ENCODE data around the gene ZCCHC8. TPM values are rescaled to one million over a fixed set of nuclear protein-coding genes. Genes with fewer than 3 reads are reported as not detected.
A peak's percentile ranks its signal among the peaks of the same experiment; 100 is the strongest.

Gene ZCCHC8
- total and polyA plus RNA-seq, 2 of the 4 experiments (the other 2 are of a cell fraction), result 9.5 to 12.7 TPM

GRCh38 chr12:122528582-122528981 lies 27.9 kb upstream of the ZCCHC8 start:
- Histone ChIP-seq H3K27me3 (ENCODE audit: control insufficient read depth, insufficient read depth, low read length) (no peaks in the 10 kb centered on the region), H3K4me2 (ENCODE audit: low read depth, low read length) (no peak overlapping the region), H3K27ac (ENCODE audit: insufficient read depth, low read length) (no peak overlapping the region), H2AK9ac (replicated peaks; ENCODE audit: low read depth, low read length, poor library complexity) (no peak overlapping the region), H2BK5ac (ENCODE audit: low read depth, low read length, poor library complexity, severe bottlenecking) (no peak overlapping the region), H2BK120ac (ENCODE audit: low read depth, low read length) (no peak overlapping the region), H4K20me1 (ENCODE audit: insufficient read depth, low read length) (peaks cover 23% of the 10 kb centered on the region), H4K8ac (ENCODE audit: low read depth in 2 of 2, low read length in 2 of 2) (no peak overlapping the region), H3K9ac (ENCODE audit: low read depth, low read length) (no peak overlapping the region), H3K4ac (ENCODE audit: low read depth, low read length) (no peak overlapping the region), H3K14ac (replicated peaks; ENCODE audit: low read depth, low read length) (no peak overlapping the region), H2BK15ac (ENCODE audit: low read depth, low read length) (no peak overlapping the region), H2BK20ac (ENCODE audit: low read depth, low read length) (no peak overlapping the region), H3K9me1 (ENCODE audit: insufficient read depth, low read length) (no peaks in the 10 kb centered on the region), H4K91ac (ENCODE audit: insufficient read depth, low read depth, low read length) (no peak overlapping the region), H3K36me3 (ENCODE audit: control insufficient read depth, insufficient read depth, low read length) (no peaks in the 10 kb centered on the region; the same call in 1 of the 2 replicates), H3K18ac (ENCODE audit: low read depth, low read length) (no peak overlapping the region), H4K5ac (ENCODE audit: low read depth, low read length) (no peak overlapping the region), H3K23ac (ENCODE audit: low read depth, low read length) (no peak overlapping the region), H3K79me1 (ENCODE audit: low read depth in 1 of 2, low read length in 2 of 2) (peaks cover 25 to 34% of the 10 kb centered on the region in 2 experiments), H3K9me3 (ENCODE audit: control insufficient read depth, insufficient read depth, low read length) (no peaks in the 10 kb centered on the region), H2AK5ac (ENCODE audit: low read depth, low read length) (no peak overlapping the region), H2AFZ (replicated peaks; ENCODE audit: low read length, poor library complexity) (no peak overlapping the region), H3K56ac (ENCODE audit: extremely low read depth, insufficient read depth, low read length) (no peak overlapping the region; the same call in 1 of the 2 replicates), H3K4me3 (ENCODE audit: insufficient read depth, low read depth, low read length) (no peak overlapping the region), H3K4me1 (ENCODE audit: control insufficient read depth, insufficient read depth, low read length) (no peaks in the 10 kb centered on the region; the same call in 1 of the 2 replicates)
- dilution Hi-C loops (cut with HindIII; ENCODE audit: low sequenced_read_pairs, unreplicated experiment) (no loop called here), in situ Hi-C loops (cut with MboI; ENCODE audit: low sequenced_read_pairs) (no loop called here), intact Hi-C loops (cut with micrococcal nuclease) (no loop called here)
- ATAC-seq (ENCODE audit: low read depth) (no peak), DNase-seq (no peak)
- no CpG with 5 or more reads among the region's 7 CpGs for WGBS, 2 experiments (ENCODE audit: extremely low coverage in 2 of 2, insufficient read length in 1 of 2)
- TF ChIP-seq USF2 (IDR thresholded peaks at IDR 0.05; ENCODE audit: low read depth, low read length) (no peak), MAZ (IDR thresholded peaks at IDR 0.05; ENCODE audit: borderline replicate concordance, low read depth, low read length) (no peak), CEBPB (IDR thresholded peaks at IDR 0.05; ENCODE audit: low read depth, low read length) (peak; percentile 68), CHD1 (IDR thresholded peaks at IDR 0.05; ENCODE audit: low read depth, low read length) (no peak)
- CTCF ChIA-PET, result no interaction called here
- BruUV-seq (replicated peaks), result no TSS peak
- POLR2A ChIA-PET (ENCODE audit: unreplicated experiment), result no interaction called here

Data from IMR-90 (cell line).